ENCODE measurements around the gene SPDYE6. TPM values are rescaled to one million over a fixed set of nuclear protein-coding genes. Genes with fewer than 3 reads are reported as not detected.
"Not testable (repeated sequence)": the region's sequence is repeated elsewhere in the genome, so short reads cannot be mapped to it uniquely, and the experiment has no call there.

The SPDYE6 gene
- total RNA-seq, 1 donor from 2014 or later, result not detected

GRCh38 chr7:102328863-102329262 is 27.4 kb downstream of the SPDYE6 start:
- H3K27ac Mint-ChIP-seq (ENCODE audit: unreplicated experiment); H3K9me3 Mint-ChIP-seq (ENCODE audit: unreplicated experiment); DNase-seq (ENCODE audit: extremely low spot score, unreplicated experiment); H3K4me1 Mint-ChIP-seq (ENCODE audit: unreplicated experiment); H3K36me3 Mint-ChIP-seq (ENCODE audit: unreplicated experiment); H3K4me3 Mint-ChIP-seq (ENCODE audit: unreplicated experiment): not testable (repeated sequence)
- peaks cover 46% of the 10 kb centered on the region for H3K27me3 Mint-ChIP-seq (ENCODE audit: unreplicated experiment)

DNA sequence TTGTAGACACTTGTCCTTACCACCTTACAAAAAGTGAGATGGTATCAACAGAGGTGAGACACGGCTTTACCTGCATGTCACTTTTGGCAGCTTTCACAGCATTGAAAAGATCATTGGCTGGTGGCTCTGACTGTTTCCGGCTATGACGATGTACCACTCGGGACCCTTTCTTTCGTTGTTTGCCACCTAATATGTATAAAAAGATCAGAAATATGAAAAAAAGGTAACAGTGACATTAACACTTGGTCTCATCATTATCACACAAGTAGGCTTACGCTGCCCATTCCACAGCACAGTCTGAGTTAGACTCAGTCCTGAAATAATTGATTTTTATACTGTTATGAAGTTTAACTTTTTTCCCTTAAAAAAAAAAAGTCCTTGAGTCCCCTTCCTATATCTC is 29.1 kb downstream of the SPDYE6 start:
- peaks cover 10% of the 10 kb centered on the region for H3K4me1 Mint-ChIP-seq (ENCODE audit: unreplicated experiment)
- H3K27me3 Mint-ChIP-seq (ENCODE audit: unreplicated experiment), result peaks cover 40% of the 10 kb centered on the region
- not testable (repeated sequence) for H3K27ac Mint-ChIP-seq (ENCODE audit: unreplicated experiment); H3K4me3 Mint-ChIP-seq (ENCODE audit: unreplicated experiment); H3K9me3 Mint-ChIP-seq (ENCODE audit: unreplicated experiment); H3K36me3 Mint-ChIP-seq (ENCODE audit: unreplicated experiment); DNase-seq (ENCODE audit: extremely low spot score, unreplicated experiment)

DNA sequence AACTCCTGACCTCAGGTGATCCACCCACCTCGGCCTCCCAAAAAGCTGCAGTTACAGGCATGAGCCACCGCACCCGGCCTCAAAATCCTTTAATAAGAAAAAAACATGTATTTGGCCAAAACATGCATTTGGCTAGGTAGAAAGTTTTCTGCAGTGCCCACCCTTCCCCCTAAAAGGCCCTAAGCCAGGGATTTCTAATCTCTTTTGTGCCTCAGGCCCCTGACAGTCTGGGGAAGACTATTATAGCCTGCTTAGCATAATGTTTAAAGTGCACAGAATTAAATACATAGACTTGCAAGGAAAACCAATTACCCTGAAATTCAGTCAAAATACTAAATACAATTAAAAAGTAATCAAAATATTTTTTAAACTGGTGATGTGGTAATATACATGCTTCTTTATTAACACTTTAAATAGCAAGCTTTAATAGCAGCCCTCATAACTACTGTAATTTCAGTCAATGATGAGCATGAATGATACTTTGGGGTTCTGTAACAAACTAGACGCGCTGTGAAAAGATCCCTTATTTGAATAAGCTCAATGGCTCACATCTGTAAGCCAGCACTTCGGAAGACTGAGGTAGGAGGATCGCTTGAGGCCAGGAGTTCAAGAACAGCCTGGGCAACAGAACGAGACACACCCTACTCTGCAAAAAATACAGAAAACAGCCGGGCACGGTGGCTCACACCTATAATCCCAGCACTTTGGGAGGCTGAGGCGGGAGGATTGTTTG is 29.9 kb downstream of the SPDYE6 start:
- H3K27me3 Mint-ChIP-seq (ENCODE audit: unreplicated experiment), result peaks cover 34% of the 10 kb centered on the region
- TF ChIP-seq CTCF (IDR thresholded peaks at IDR 0.05), result no peak
- H3K4me1 Mint-ChIP-seq (ENCODE audit: unreplicated experiment), result peaks cover 10% of the 10 kb centered on the region
- H3K36me3 Mint-ChIP-seq (ENCODE audit: unreplicated experiment), result no peaks in the 10 kb centered on the region
- no peak overlapping the region for H3K4me3 Mint-ChIP-seq (ENCODE audit: unreplicated experiment)
- H3K27ac Mint-ChIP-seq (ENCODE audit: unreplicated experiment), result no peak overlapping the region
- DNase-seq (ENCODE audit: extremely low spot score, unreplicated experiment), result peak; percentile 19
- no peaks in the 10 kb centered on the region for H3K9me3 Mint-ChIP-seq (ENCODE audit: unreplicated experiment)

GRCh38 chr7:102325106-102325505 is 31.1 kb downstream of the SPDYE6 start:
- peak; percentile 36 for DNase-seq (ENCODE audit: extremely low spot score, unreplicated experiment)
- peaks cover 14% of the 10 kb centered on the region for H3K4me1 Mint-ChIP-seq (ENCODE audit: unreplicated experiment)
- not testable (repeated sequence) for H3K4me3 Mint-ChIP-seq (ENCODE audit: unreplicated experiment); H3K27ac Mint-ChIP-seq (ENCODE audit: unreplicated experiment); H3K36me3 Mint-ChIP-seq (ENCODE audit: unreplicated experiment); H3K9me3 Mint-ChIP-seq (ENCODE audit: unreplicated experiment)
- H3K27me3 Mint-ChIP-seq (ENCODE audit: unreplicated experiment), result peaks cover 25% of the 10 kb centered on the region

DNA sequence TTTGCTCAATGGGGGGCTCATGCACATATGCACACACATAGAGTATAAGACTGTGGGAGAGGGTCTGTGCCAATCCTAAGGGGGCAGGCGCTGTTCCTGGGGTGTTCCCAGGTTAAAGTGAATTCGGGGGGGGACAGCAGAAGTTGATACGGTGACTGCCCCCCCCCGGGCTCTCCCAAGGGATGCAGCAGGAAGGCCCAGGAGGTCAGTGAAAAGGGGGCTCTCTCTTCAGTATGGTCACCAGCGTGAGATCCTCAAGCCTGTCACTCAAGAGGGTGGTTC is 32.4 kb downstream of the SPDYE6 start:
- Mint-ChIP-seq H3K9me3 (ENCODE audit: unreplicated experiment) (no peaks in the 10 kb centered on the region), H3K27me3 (ENCODE audit: unreplicated experiment) (peaks cover 21% of the 10 kb centered on the region), H3K4me1 (ENCODE audit: unreplicated experiment) (peaks cover 23% of the 10 kb centered on the region), H3K27ac (ENCODE audit: unreplicated experiment) (no peak overlapping the region), H3K36me3 (ENCODE audit: unreplicated experiment) (no peaks in the 10 kb centered on the region), H3K4me3 (ENCODE audit: unreplicated experiment) (no peak overlapping the region)
- DNase-seq (ENCODE audit: extremely low spot score, unreplicated experiment), result peak; percentile 71
- TF ChIP-seq CTCF (IDR thresholded peaks at IDR 0.05), result no peak

DNA sequence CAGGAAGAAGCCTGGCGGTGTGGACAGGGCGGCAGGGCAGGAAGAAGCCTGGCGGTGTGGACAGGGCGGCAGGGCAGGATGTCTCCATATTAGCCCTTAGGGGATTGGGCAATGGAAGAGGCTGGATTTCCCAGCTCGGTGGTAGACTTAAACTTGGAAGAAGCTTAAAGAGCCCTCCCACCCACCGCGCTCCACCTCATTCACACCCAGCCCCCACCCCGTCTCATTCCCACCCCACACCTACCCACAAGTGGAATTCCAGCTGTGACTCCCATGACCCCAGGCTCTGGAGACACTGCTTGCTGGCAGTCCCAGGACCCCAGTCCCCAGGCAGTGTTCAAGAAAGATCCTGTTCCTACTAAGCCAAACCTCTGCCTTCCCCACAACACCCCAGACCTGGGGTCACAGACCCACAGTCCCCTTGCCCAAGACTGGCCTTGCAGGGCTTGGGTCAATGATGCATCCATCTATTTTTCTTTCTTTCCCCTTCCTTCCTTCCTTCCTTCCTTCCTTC is 34.0 kb downstream of the SPDYE6 start:
- peaks cover 1% of the 10 kb centered on the region for H3K36me3 Mint-ChIP-seq (ENCODE audit: unreplicated experiment)
- H3K27me3 Mint-ChIP-seq (ENCODE audit: unreplicated experiment), result peaks cover 8% of the 10 kb centered on the region
- no peak for DNase-seq (ENCODE audit: extremely low spot score, unreplicated experiment)
- H3K4me1 Mint-ChIP-seq (ENCODE audit: unreplicated experiment), result peaks cover 21% of the 10 kb centered on the region
- no peaks in the 10 kb centered on the region for H3K9me3 Mint-ChIP-seq (ENCODE audit: unreplicated experiment)
- no peak overlapping the region for H3K4me3 Mint-ChIP-seq (ENCODE audit: unreplicated experiment)
- no peak for TF ChIP-seq CTCF (IDR thresholded peaks at IDR 0.05)
- H3K27ac Mint-ChIP-seq (ENCODE audit: unreplicated experiment), result no peak overlapping the region

Data from osteocyte (in vitro differentiated cells).